SJCRH30 (cell line): ENCODE results near the gene CBFA2T3. TPM values are rescaled to one million over a fixed set of nuclear protein-coding genes. Genes with fewer than 3 reads are reported as not detected.

Experiments
- DNase-seq, 2 experiments: peaks; one replicate each; pipeline ENCODE4 v3.0.0-alpha.2; 2015 to 2020
- H3K27ac ChIP-seq: fragments of 250-450 bp; sonication (Bioruptor Pico); 2 replicates; pipeline ENCODE4 v1.5.1; 2020; ENCODE audit warnings: mild to moderate bottlenecking, moderate library complexity
- H3K27me3 ChIP-seq: fragments of 250-450 bp; sonication (Bioruptor Pico); 2 replicates; pipeline ENCODE4 v1.5.1; 2020; ENCODE audit warnings: mild to moderate bottlenecking, moderate library complexity
- H3K36me3 ChIP-seq: fragments of 250-450 bp; sonication (Bioruptor Pico); 2 replicates; pipeline ENCODE4 v1.5.1; 2020; ENCODE audit warnings: mild to moderate bottlenecking, moderate library complexity
- H3K4me1 ChIP-seq: fragments of 250-450 bp; sonication (Bioruptor Pico); 2 replicates; pipeline ENCODE4 v1.5.1; 2020; ENCODE audit warnings: mild to moderate bottlenecking, moderate library complexity
- H3K4me3 ChIP-seq: fragments of 250-450 bp; sonication (Bioruptor Pico); 2 replicates; pipeline ENCODE4 v1.5.1; 2020; ENCODE audit warnings: mild to moderate bottlenecking, moderate library complexity
- H3K9me3 ChIP-seq: fragments of 250-450 bp; sonication (Bioruptor Pico); replicated peaks from 2 replicates; pipeline ENCODE4 v1.5.1; 2020; ENCODE audit warnings: mild to moderate bottlenecking, moderate library complexity
- total RNA-seq: library from RNA; depleted of rRNA; stranded (reverse); fragments of >200 nt; shearing (Covaris generic); gene quantifications from 2 replicates; pipeline ENCODE4 v1.2.3, GENCODE V29; 2014

Gene CBFA2T3
- total RNA-seq, 1 experiment from 2014 or later = 3.5 TPM

GRCh38 chr16:88956546-88957432 lies 20.2 kb downstream of the CBFA2T3 start:
- Histone ChIP-seq H3K36me3 (peaks cover 5% of the 10 kb centered on the region; the same call in 1 of the 2 replicates), H3K4me1 (no peaks in the 10 kb centered on the region), H3K27me3 (no peaks in the 10 kb centered on the region), H3K9me3 (peaks cover 2% of the 10 kb centered on the region; the same call in 1 of the 2 replicates), H3K4me3 (no peak overlapping the region), H3K27ac (no peak overlapping the region)
- no peak for DNase-seq

DNA sequence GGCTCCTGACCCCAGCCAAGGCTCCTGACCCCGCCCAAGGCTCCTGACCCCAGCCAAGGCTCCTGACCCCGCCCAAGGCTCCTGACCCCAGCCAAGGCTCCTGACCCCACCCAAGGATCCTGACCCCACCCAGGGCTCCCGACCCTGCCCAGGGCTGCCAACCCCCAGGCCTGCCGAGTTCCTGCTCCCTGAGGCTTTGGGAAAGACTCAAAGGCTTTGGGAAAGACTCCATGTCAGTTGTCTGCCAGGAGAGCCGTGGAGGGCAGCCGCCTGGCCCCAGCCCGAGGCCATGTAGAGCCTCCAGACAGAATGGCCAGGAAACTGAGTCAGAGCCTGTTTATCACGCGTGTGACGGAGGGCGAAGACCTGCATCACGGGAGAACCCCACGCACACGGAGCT lies 21.1 kb downstream of the CBFA2T3 start:
- H3K27me3 ChIP-seq = no peaks in the 10 kb centered on the region

GRCh38 chr16:88953003-88953690 lies 23.9 kb downstream of the CBFA2T3 start:
- H3K27ac ChIP-seq = no peak overlapping the region
- no peak for DNase-seq
- no peaks in the 10 kb centered on the region for H3K36me3 ChIP-seq
- H3K4me3 ChIP-seq = no peak overlapping the region
- H3K4me1 ChIP-seq = no peaks in the 10 kb centered on the region
- no peaks in the 10 kb centered on the region for H3K9me3 ChIP-seq
- H3K27me3 ChIP-seq = no peaks in the 10 kb centered on the region

More for the DNA sequence above, 21.1 kb downstream of the CBFA2T3 start:
- Histone ChIP-seq H3K9me3 (peaks cover 2% of the 10 kb centered on the region; the same call in 1 of the 2 replicates), H3K27ac (no peak overlapping the region), H3K4me3 (no peak overlapping the region), H3K4me1 (no peaks in the 10 kb centered on the region), H3K36me3 (peaks cover 5% of the 10 kb centered on the region; the same call in 1 of the 2 replicates)
- DNase-seq = no peak

GRCh38 chr16:88951989-88952388 lies 25.0 kb downstream of the CBFA2T3 start:
- Histone ChIP-seq H3K4me1 (peaks cover 3% of the 10 kb centered on the region; the same call in 1 of the 2 replicates), H3K27me3 (no peaks in the 10 kb centered on the region), H3K36me3 (no peaks in the 10 kb centered on the region), H3K9me3 (no peaks in the 10 kb centered on the region), H3K4me3 (no peak overlapping the region), H3K27ac (no peak overlapping the region)
- no peak for DNase-seq

- H3K9me3 ChIP-seq = no peaks in the 10 kb centered on the region
- H3K36me3 ChIP-seq = no peaks in the 10 kb centered on the region
- no peak overlapping the region for H3K4me3 ChIP-seq
- H3K27ac ChIP-seq = no peak overlapping the region
- H3K4me1 ChIP-seq = peaks cover 3% of the 10 kb centered on the region; the same call in 1 of the 2 replicates
- no peaks in the 10 kb centered on the region for H3K27me3 ChIP-seq
- no peak for DNase-seq
Observed at GRCh38 chr16:88951501-88951900, 25.5 kb downstream of the CBFA2T3 start.

DNA sequence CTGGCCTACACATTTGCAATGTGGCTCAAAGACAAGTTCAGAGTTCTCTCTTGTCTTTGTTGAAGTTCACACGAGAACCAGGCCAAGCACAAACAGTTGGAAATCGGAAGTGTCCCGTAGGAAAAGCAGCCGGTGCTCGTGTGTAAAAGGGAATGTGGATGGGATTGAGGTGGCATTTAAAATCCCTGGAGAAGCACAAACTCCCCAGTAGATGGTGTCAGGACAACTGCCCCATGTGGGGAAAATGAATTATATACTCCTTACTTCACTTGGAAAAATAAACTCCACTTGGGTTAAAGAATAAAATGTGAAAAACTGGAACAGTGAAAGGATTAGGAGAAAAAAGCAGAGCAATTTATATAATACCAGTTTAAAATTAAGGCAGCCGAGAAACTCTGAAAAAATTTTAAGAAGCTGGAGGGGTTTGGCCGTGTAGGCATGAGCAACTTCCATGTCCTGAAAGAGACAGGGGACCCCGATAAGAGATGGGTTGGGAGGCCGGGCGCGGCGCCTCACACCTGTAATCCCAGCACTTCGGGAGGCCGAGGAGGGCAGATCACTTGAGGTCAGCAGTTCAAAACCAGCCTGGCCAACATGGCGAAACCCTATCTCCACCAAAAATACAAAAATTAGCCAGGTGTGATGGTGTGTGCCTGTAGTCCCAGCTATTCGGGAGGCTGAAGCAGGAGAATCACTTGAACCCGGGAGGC lies 28.1 kb downstream of the CBFA2T3 start:
- H3K36me3 ChIP-seq = no peaks in the 10 kb centered on the region
- no peak overlapping the region for H3K4me3 ChIP-seq
- no peaks in the 10 kb centered on the region for H3K27me3 ChIP-seq
- H3K9me3 ChIP-seq = no peaks in the 10 kb centered on the region
- no peak for DNase-seq
- H3K27ac ChIP-seq = no peak overlapping the region
- peaks cover 10% of the 10 kb centered on the region; the same call in 1 of the 2 replicates for H3K4me1 ChIP-seq

- Histone ChIP-seq H3K36me3 (no peaks in the 10 kb centered on the region), H3K27me3 (no peaks in the 10 kb centered on the region), H3K4me1 (peaks cover 10% of the 10 kb centered on the region; the same call in 1 of the 2 replicates), H3K27ac (no peak overlapping the region), H3K9me3 (no peaks in the 10 kb centered on the region), H3K4me3 (no peak overlapping the region)
- peak in 1 of 2 experiments; percentile 25 for DNase-seq
Observed at GRCh38 chr16:88945473-88945872, 31.5 kb downstream of the CBFA2T3 start.

GRCh38 chr16:88943741-88944140 lies 33.3 kb downstream of the CBFA2T3 start:
- Histone ChIP-seq H3K27ac (no peak overlapping the region), H3K4me1 (peaks cover 13% of the 10 kb centered on the region; the same call in 1 of the 2 replicates), H3K9me3 (no peaks in the 10 kb centered on the region), H3K27me3 (no peaks in the 10 kb centered on the region), H3K36me3 (no peaks in the 10 kb centered on the region), H3K4me3 (no peak overlapping the region)
- DNase-seq = no peak

GRCh38 chr16:88943131-88943664 lies 33.8 kb downstream of the CBFA2T3 start:
- H3K27ac ChIP-seq = no peak overlapping the region
- peaks cover 13% of the 10 kb centered on the region; the same call in 1 of the 2 replicates for H3K4me1 ChIP-seq
- H3K36me3 ChIP-seq = no peaks in the 10 kb centered on the region
- H3K27me3 ChIP-seq = no peaks in the 10 kb centered on the region
- no peaks in the 10 kb centered on the region for H3K9me3 ChIP-seq
- H3K4me3 ChIP-seq = no peak overlapping the region
- no peak for DNase-seq

GRCh38 chr16:88941913-88942909 lies 34.8 kb downstream of the CBFA2T3 start:
- Histone ChIP-seq H3K9me3 (no peaks in the 10 kb centered on the region), H3K4me1 (peaks cover 11% of the 10 kb centered on the region; the same call in 1 of the 2 replicates), H3K27me3 (no peaks in the 10 kb centered on the region), H3K4me3 (no peak overlapping the region), H3K27ac (no peak overlapping the region), H3K36me3 (no peaks in the 10 kb centered on the region)
- peak in 1 of 2 experiments; percentile 44 for DNase-seq

GRCh38 chr16:88940862-88941817 lies 35.9 kb downstream of the CBFA2T3 start:
- H3K4me1 ChIP-seq = peaks cover 11% of the 10 kb centered on the region; the same call in 1 of the 2 replicates
- H3K27ac ChIP-seq = no peak overlapping the region
- H3K36me3 ChIP-seq = no peaks in the 10 kb centered on the region
- no peaks in the 10 kb centered on the region for H3K27me3 ChIP-seq
- peak in 1 of 2 experiments; percentile 31 for DNase-seq
- no peaks in the 10 kb centered on the region for H3K9me3 ChIP-seq
- peak overlapping the region; percentile 49 for H3K4me3 ChIP-seq

GRCh38 chr16:88939972-88940861 lies 36.8 kb downstream of the CBFA2T3 start:
- Histone ChIP-seq H3K27me3 (no peaks in the 10 kb centered on the region), H3K27ac (no peak overlapping the region), H3K4me1 (peaks cover 10% of the 10 kb centered on the region; the same call in 1 of the 2 replicates), H3K9me3 (no peaks in the 10 kb centered on the region), H3K36me3 (no peaks in the 10 kb centered on the region), H3K4me3 (peak overlapping the region; percentile 49)
- DNase-seq = peak in 1 of 2 experiments; percentile 33
